GM23338 (cell line): ENCODE data around the gene ADCY7.

Source experiments
- CREB1 ChIP-seq: fragments of 250-450 bp; sonication (Bioruptor Pico); IDR thresholded peaks from 2 replicates; pipeline ENCODE4 v1.5.0; 2020; ENCODE audit warnings: low read depth, mild to moderate bottlenecking, moderate library complexity
- EZH2 ChIP-seq: fragments of 200-600 bp; sonication (generic); IDR thresholded peaks from one replicate; pipeline ENCODE4 v1.8.0; 2017; ENCODE audit warnings: antibody characterized with exemption, mild to moderate bottlenecking, low read depth; ENCODE audit not compliant: unreplicated experiment
- EZH2phosphoT487 ChIP-seq: fragments of 200-600 bp; sonication (generic); IDR thresholded peaks from one replicate; pipeline ENCODE4 v1.8.1; 2018; ENCODE audit warnings: antibody characterized with exemption; ENCODE audit not compliant: unreplicated experiment
- JUNB ChIP-seq: IDR thresholded peaks from one replicate; pipeline ENCODE4 v1.6.1; 2016; ENCODE audit warnings: antibody characterized with exemption; ENCODE audit not compliant: unreplicated experiment
- NANOG ChIP-seq: IDR thresholded peaks from 2 replicates; pipeline ENCODE4 v1.6.1; 2016; ENCODE audit warnings: antibody characterized with exemption, borderline replicate concordance
- POLR2AphosphoS5 ChIP-seq: IDR thresholded peaks from 2 replicates; pipeline ENCODE4 v1.6.1; 2016; ENCODE audit warnings: antibody characterized with exemption, low read depth
- ZNF114 ChIP-seq: fragments of 250-450 bp; sonication (Bioruptor Pico); IDR thresholded peaks from 2 replicates; pipeline ENCODE4 v1.5.0; 2020; ENCODE audit warnings: mild to moderate bottlenecking, moderate library complexity
- TF ChIP-seq, protein P1 (sequence below), 2 experiments: fragments of 200-600 bp in 1 of 2; sonication (generic) in 1 of 2; conservative IDR thresholded peaks; 2 replicates each; pipeline versions ENCODE4 v1.5.1 to v1.6.1; 2016 to 2017; ENCODE audit warnings: antibody characterized with exemption in 2 of 2, low read depth in 2 of 2, mild to moderate bottlenecking in 2 of 2, moderate library complexity in 1 of 2
- TF ChIP-seq, protein P2 (sequence below): IDR thresholded peaks from one replicate; pipeline ENCODE4 v1.6.1; 2018; ENCODE audit warnings: antibody characterized with exemption; ENCODE audit not compliant: unreplicated experiment
- TF ChIP-seq, protein P3 (sequence below): IDR thresholded peaks from 2 replicates; pipeline ENCODE4 v1.6.1; 2016; ENCODE audit warnings: antibody characterized with exemption

- TF ChIP-seq, protein P1, sequence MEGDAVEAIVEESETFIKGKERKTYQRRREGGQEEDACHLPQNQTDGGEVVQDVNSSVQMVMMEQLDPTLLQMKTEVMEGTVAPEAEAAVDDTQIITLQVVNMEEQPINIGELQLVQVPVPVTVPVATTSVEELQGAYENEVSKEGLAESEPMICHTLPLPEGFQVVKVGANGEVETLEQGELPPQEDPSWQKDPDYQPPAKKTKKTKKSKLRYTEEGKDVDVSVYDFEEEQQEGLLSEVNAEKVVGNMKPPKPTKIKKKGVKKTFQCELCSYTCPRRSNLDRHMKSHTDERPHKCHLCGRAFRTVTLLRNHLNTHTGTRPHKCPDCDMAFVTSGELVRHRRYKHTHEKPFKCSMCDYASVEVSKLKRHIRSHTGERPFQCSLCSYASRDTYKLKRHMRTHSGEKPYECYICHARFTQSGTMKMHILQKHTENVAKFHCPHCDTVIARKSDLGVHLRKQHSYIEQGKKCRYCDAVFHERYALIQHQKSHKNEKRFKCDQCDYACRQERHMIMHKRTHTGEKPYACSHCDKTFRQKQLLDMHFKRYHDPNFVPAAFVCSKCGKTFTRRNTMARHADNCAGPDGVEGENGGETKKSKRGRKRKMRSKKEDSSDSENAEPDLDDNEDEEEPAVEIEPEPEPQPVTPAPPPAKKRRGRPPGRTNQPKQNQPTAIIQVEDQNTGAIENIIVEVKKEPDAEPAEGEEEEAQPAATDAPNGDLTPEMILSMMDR (conservative IDR thresholded peaks at IDR 0.05; ENCODE audit: low read depth in 2 of 2): no peak
- no peak for TF ChIP-seq EZH2phosphoT487
- TF ChIP-seq EZH2: no peak
- TF ChIP-seq, protein P2, sequence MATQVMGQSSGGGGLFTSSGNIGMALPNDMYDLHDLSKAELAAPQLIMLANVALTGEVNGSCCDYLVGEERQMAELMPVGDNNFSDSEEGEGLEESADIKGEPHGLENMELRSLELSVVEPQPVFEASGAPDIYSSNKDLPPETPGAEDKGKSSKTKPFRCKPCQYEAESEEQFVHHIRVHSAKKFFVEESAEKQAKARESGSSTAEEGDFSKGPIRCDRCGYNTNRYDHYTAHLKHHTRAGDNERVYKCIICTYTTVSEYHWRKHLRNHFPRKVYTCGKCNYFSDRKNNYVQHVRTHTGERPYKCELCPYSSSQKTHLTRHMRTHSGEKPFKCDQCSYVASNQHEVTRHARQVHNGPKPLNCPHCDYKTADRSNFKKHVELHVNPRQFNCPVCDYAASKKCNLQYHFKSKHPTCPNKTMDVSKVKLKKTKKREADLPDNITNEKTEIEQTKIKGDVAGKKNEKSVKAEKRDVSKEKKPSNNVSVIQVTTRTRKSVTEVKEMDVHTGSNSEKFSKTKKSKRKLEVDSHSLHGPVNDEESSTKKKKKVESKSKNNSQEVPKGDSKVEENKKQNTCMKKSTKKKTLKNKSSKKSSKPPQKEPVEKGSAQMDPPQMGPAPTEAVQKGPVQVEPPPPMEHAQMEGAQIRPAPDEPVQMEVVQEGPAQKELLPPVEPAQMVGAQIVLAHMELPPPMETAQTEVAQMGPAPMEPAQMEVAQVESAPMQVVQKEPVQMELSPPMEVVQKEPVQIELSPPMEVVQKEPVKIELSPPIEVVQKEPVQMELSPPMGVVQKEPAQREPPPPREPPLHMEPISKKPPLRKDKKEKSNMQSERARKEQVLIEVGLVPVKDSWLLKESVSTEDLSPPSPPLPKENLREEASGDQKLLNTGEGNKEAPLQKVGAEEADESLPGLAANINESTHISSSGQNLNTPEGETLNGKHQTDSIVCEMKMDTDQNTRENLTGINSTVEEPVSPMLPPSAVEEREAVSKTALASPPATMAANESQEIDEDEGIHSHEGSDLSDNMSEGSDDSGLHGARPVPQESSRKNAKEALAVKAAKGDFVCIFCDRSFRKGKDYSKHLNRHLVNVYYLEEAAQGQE: no peak
- no peak for TF ChIP-seq POLR2AphosphoS5
- no peak for TF ChIP-seq JUNB
- TF ChIP-seq ZNF114 (CRISPR knock-in tag): no peak
- TF ChIP-seq, protein P3, sequence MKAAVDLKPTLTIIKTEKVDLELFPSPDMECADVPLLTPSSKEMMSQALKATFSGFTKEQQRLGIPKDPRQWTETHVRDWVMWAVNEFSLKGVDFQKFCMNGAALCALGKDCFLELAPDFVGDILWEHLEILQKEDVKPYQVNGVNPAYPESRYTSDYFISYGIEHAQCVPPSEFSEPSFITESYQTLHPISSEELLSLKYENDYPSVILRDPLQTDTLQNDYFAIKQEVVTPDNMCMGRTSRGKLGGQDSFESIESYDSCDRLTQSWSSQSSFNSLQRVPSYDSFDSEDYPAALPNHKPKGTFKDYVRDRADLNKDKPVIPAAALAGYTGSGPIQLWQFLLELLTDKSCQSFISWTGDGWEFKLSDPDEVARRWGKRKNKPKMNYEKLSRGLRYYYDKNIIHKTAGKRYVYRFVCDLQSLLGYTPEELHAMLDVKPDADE: no peak
- TF ChIP-seq NANOG: no peak
- TF ChIP-seq CREB1 (CRISPR knock-in tag): no peak
These were observed 52.6 kb downstream of the ADCY7 start for GRCh38 chr16:50318796-50319578.
